ENCODE results near the gene PLEKHH2.
"Not testable (repeated sequence)": the region's sequence is repeated elsewhere in the genome, so short reads cannot be mapped to it uniquely, and the experiment has no call there.

Gene PLEKHH2

DNA sequence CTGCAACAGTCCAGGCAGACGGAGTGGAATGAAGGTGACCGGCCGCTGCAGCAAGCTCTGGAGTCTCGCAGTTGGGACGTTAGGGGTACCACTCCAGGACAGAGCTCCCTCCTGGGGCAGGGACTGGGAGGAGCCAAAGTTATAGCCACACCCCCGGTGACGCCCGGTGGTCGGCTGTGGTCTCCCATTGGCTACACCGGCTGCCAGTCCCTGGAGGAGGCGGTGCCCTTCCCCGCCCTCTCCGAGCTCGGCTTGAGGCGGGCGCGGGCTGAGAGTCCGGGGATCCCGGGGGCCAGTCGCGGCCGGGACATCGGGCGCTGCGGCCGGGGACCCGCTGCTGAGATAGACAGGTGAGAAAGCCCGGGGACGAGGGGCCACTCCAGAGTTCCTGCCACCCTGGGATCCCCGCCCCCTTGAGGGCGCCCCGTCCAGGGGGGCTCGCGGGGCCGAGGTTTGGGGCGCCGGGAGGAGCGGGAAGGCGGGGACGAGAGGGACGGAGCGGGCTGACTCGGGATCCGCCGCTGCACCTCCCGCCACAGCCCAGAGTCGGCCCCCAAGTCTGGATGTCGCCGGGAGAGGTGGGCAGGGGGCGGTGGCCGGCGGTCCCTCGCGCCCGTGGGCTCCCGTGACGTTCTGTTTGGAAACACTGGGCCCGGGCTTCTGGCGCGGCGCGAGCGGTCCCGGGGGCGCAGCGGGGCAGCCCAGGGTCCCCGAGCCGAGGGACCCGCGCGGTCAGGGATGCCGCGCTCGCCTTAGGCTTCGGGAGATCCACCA lies at the start of gene PLEKHH2:
PLEKHH2 (plus strand) TSS at position 231 of the 774 bp plus-strand sequence. CDS start 7,414 bp downstream, outside the sequence.
- ChIA-PET POLR2A (no interaction called here), CTCF (interaction anchor here (0.9 to 1.4 kb wide), 2 partner anchors 25 to 29 kb away, joined by 3 read pairs; no protein-coding TSS in a partner anchor)
- peak; percentile 94 for DNase-seq (ENCODE audit: extremely low spot score)
- TF ChIP-seq CTCF (IDR thresholded peaks at IDR 0.05; ENCODE audit: control extremely low read depth, extremely low read depth, low read depth, missing control alignments), result no peak

DNA sequence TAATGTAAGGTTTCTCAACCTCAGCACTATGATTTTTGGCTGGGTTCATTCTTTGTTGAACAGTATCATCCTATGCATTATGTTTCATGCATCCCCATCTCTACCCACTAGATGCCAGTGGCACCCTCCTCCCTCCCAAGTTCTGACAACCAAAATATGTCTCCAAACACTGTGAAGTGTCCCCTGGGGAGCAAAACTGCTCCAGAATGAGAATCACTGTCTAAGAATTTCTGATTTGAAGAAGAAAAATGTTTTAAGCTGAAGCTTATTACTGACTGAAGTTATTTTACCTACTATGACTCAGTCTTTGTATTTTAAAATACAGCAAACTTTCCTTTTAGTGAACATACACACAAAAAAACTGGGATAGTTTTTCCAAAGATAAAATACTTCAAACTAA lies 44.6 kb upstream of the PLEKHH2 start:
- ChIA-PET CTCF (interaction anchor here (0.8 to 2.5 kb wide), 2 partner anchors 14 to 15 kb away, joined by 3 to 7 read pairs; no protein-coding TSS in a partner anchor), POLR2A (no interaction called here)
- DNase-seq (ENCODE audit: extremely low spot score), result no peak
- TF ChIP-seq CTCF (IDR thresholded peaks at IDR 0.05; ENCODE audit: control extremely low read depth, extremely low read depth, low read depth, missing control alignments), result no peak

DNA sequence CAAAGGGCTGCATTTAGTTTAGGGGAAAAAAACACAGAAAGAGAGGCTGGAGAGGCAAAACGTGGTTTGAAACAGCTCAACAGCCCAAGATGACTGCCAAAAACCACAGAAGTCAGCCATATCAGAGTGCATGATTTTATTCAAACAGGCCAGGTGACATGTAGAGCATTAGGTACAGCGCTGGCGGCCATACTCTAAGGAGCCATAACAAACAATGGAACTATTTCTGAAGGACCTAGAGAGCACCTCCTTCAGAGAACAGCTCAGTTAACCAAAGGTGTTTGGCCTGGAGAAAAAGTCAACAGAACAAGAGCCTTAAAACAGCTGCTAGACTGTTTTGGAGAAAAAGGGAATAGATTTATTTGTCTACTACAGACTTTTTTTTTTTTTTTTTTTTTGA lies 43.8 kb upstream of the PLEKHH2 start:
- TF ChIP-seq CTCF (IDR thresholded peaks at IDR 0.05; ENCODE audit: control extremely low read depth, extremely low read depth, low read depth, missing control alignments), result no peak
- ChIA-PET CTCF (interaction anchor here (0.9 to 2.5 kb wide), 3 partner anchors 11 to 24 kb away, joined by 3 to 7 read pairs (median 3); no protein-coding TSS in a partner anchor), POLR2A (no interaction called here)
- DNase-seq (ENCODE audit: extremely low spot score), result no peak

DNA sequence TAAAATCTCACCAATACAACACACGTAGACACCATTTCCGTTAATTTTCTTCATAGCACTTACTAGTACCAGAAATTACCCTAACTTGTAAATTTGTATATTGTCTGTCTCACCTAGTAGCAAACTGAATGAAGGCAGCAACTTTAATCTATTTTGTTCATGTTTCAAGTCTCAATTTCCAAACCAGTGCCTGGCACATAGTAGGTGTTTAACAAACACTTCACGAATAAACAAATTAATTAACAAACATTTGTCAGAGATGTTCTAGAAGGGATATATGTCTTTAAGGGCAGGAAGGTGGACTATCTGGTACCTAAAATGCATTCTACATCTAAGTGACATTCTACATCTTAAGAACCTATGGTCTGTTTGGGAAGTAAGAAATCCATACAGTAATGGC lies 42.2 kb upstream of the PLEKHH2 start:
- POLR2A ChIA-PET, result no interaction called here

DNA sequence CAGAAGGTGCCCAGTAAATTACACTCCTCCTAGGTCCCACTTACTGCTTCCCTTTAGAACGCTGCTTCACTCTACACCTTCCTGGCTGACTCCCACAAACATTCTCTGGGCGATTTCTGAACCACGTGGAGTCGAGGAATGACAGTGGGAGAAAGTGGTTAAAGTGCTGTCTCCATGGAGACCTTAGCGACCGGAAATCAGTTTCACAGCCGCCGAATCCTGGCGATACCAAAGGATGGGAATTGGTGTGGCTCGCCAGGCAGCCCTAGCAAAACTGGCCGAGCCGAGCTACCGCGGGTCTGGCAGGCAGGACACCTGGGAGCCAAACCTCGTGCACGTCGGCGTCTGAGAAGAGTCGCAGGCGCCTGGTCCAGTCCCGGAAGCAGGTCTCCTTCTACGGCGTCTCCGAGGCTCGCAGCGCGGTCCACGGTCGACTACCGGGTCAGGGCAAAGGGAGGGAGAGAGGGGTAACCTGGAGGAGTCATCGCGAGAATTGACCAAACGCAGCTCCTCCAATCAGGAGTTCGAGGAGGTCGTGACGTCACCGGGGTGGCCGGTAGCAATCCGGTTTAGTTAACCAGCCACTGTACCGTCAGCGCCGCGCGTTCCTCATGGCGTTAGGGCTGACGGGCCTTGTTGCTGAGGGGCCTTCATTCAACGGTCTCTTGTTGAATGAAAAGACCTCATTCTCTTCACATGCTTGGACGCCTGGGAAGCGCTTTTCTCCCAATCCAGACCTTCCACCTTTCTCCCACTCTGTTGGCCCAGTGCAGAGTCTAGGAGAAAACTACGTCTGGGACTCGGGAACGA lies 41.3 kb upstream of the PLEKHH2 start, which contains the start of gene THADA:
THADA (minus strand) TSS at position 436 of the 810 bp plus-strand sequence. CDS start 3,646 bp downstream, outside the sequence.
- CTCF ChIA-PET, result interaction anchor here (1.0 to 2.3 kb wide), 6 partner anchors 10 to 469 kb away, joined by 3 to 10 read pairs (median 7); no protein-coding TSS in a partner anchor
- POLR2A ChIA-PET, result interaction anchor here (1.5 kb wide), 1 partner anchor 19 kb away, joined by 4 read pairs; no protein-coding TSS in a partner anchor
- peak; percentile 98 for DNase-seq (ENCODE audit: extremely low spot score)
- no peak for TF ChIP-seq CTCF (IDR thresholded peaks at IDR 0.05; ENCODE audit: control extremely low read depth, extremely low read depth, low read depth, missing control alignments)

More for the DNA sequence above, 42.2 kb upstream of the PLEKHH2 start:
- no peak for DNase-seq (ENCODE audit: extremely low spot score)
- CTCF ChIA-PET, result interaction anchor here (2.5 kb wide), 1 partner anchor 18 kb away, joined by 7 read pairs; no protein-coding TSS in a partner anchor
- no peak for TF ChIP-seq CTCF (IDR thresholded peaks at IDR 0.05; ENCODE audit: control extremely low read depth, extremely low read depth, low read depth, missing control alignments)

- POLR2A ChIA-PET; CTCF ChIA-PET; DNase-seq (ENCODE audit: extremely low spot score): not testable (repeated sequence)
These were observed 36.5 kb upstream of the PLEKHH2 start for GRCh38 chr2:43600596-43600995.

Data from GM10248 (cell line).